SU-DHL-6 (cell line): ENCODE results near the gene NFIA.

Experiments
- EZH2phosphoT487 ChIP-seq: fragments of 200-600 bp; sonication (generic), shearing (Covaris generic); conservative IDR thresholded peaks from 2 replicates; pipeline ENCODE4 v1.6.1; 2018; ENCODE audit warnings: mild to moderate bottlenecking, antibody characterized with exemption, low read length, moderate library complexity, mixed read lengths
- TF ChIP-seq, protein P1 (sequence below): fragments of 200-600 bp; sonication (generic); IDR thresholded peaks from one replicate; pipeline ENCODE4 v1.5.1; 2017; ENCODE audit warnings: antibody characterized with exemption, mild to moderate bottlenecking, low read length, moderate library complexity; ENCODE audit not compliant: insufficient read depth, poor library complexity, severe bottlenecking

DNA sequence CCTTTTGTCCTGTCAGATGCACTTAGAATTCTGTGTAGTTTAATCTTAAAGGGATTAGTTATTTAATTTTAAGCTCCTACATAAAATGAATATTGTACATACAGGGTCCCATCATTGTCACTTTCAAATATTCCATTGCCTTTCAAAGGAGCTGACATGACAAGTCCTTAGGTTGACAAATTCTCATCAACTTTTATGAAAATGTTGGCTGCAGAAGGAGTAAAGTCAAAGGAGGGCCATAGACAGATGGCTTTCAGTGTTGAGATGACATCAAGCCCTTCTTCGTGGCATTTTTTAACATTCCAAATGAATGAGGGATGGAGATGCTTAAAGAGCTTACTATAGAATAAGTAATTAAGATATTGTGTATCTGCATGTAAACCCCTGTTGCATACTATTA, 15.4 kb downstream of the NFIA start:
- TF ChIP-seq, protein P1, sequence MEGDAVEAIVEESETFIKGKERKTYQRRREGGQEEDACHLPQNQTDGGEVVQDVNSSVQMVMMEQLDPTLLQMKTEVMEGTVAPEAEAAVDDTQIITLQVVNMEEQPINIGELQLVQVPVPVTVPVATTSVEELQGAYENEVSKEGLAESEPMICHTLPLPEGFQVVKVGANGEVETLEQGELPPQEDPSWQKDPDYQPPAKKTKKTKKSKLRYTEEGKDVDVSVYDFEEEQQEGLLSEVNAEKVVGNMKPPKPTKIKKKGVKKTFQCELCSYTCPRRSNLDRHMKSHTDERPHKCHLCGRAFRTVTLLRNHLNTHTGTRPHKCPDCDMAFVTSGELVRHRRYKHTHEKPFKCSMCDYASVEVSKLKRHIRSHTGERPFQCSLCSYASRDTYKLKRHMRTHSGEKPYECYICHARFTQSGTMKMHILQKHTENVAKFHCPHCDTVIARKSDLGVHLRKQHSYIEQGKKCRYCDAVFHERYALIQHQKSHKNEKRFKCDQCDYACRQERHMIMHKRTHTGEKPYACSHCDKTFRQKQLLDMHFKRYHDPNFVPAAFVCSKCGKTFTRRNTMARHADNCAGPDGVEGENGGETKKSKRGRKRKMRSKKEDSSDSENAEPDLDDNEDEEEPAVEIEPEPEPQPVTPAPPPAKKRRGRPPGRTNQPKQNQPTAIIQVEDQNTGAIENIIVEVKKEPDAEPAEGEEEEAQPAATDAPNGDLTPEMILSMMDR: no peak
- TF ChIP-seq EZH2phosphoT487: no peak
